ENCODE results near the gene PODXL2. TPM values are rescaled to one million over a fixed set of nuclear protein-coding genes. Genes with fewer than 3 reads are reported as not detected.

The PODXL2 gene
- total and polyA plus RNA-seq, 2 donors (not counting 1 experiment from before 2014, with no cell fraction given), result 3.1 to 4.0 TPM

DNA sequence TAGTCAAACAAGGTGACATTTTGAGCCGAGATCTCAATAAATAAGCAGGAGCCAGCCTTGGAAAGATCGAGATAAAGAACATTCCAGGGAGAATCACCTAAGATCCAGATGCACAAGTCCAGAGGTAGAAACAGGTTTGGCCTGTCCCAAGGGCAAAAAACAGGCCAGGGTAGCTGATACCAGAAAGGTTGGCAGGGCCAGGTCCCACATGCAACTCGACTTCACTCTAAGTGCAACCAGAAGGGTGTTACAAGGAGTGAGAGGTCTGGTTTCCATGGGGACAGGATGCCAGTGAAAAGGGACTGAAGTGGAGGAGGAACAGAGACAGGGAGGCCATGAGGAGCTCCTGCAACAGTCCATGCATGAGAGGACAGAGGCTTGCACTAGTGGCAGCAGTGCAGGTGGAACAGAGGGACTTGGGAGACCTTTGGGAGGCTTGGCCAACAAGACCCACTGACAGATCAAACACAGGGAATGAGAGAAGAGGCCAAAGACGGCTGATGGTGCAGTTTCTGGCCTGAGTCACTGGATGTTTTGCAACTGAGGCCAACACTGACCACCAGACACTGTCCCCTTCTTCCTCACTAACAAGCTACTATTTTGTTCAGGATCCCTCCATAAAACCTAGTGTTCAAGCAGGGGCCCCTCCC is 43.7 kb upstream of the PODXL2 start:
- no peak overlapping the region for H3K4me3 ChIP-seq (ENCODE audit: control extremely low read depth in 1 of 5, extremely low read depth in 1 of 5, insufficient read depth in 1 of 5, low read depth in 2 of 5, low read length in 4 of 5)
- ATAC-seq (ENCODE audit: low read depth) (no peak), DNase-seq (no peak)
- no peaks in the 10 kb centered on the region for H3K27me3 Mint-ChIP-seq
- 96% methylated on average over 4 of the region's 4 CpGs for WGBS (ENCODE audit: insufficient coverage)
- no peaks in the 10 kb centered on the region for H3K9me3 Mint-ChIP-seq (ENCODE audit: insufficient read depth)
- no peaks in the 10 kb centered on the region for H3K36me3 ChIP-seq (replicated peaks in 1 of 2; ENCODE audit: control extremely low read depth in 1 of 2, control insufficient read depth in 1 of 2, extremely low read depth in 1 of 2, insufficient read depth in 2 of 2, low read length in 1 of 2)
- intact Hi-C loops (cut with micrococcal nuclease), result no loop called here
- no peaks in the 10 kb centered on the region for H3K9me3 ChIP-seq (ENCODE audit: control extremely low read depth in 1 of 3, control insufficient read depth in 2 of 3, insufficient read depth in 1 of 3, low read length in 2 of 3)
- H3K9ac ChIP-seq (ENCODE audit: low read length), result no peak overlapping the region
- H3K4me1 ChIP-seq (ENCODE audit: control insufficient read depth in 2 of 2, insufficient read depth in 2 of 2, low read length in 2 of 2), result peaks cover 8 to 13% of the 10 kb centered on the region in 2 donors
- H3K79me2 ChIP-seq (ENCODE audit: control insufficient read depth, insufficient read depth, low read length), result peaks cover 25% of the 10 kb centered on the region
- H3K27ac ChIP-seq (ENCODE audit: low read length in 2 of 2), result no peak overlapping the region
- H3K4me2 ChIP-seq (replicated peaks; ENCODE audit: low read depth, low read length, poor library complexity, severe bottlenecking), result no peak overlapping the region
- ChIA-PET POLR2A (no interaction called here), CTCF (interaction anchor here (5.8 kb wide), 1 partner anchor 10 kb away, joined by 23 read pairs; no protein-coding TSS in a partner anchor)
- H3K27ac Mint-ChIP-seq, result no peak overlapping the region
- H3K4me3 Mint-ChIP-seq, result no peak overlapping the region
- peaks cover 18% of the 10 kb centered on the region for H3K4me1 Mint-ChIP-seq
- no peak for TF ChIP-seq EZH2 (IDR thresholded peaks at IDR 0.05; ENCODE audit: borderline replicate concordance, insufficient read depth, low read depth, low read length, poor library complexity, severe bottlenecking)
- TF ChIP-seq, protein P1, sequence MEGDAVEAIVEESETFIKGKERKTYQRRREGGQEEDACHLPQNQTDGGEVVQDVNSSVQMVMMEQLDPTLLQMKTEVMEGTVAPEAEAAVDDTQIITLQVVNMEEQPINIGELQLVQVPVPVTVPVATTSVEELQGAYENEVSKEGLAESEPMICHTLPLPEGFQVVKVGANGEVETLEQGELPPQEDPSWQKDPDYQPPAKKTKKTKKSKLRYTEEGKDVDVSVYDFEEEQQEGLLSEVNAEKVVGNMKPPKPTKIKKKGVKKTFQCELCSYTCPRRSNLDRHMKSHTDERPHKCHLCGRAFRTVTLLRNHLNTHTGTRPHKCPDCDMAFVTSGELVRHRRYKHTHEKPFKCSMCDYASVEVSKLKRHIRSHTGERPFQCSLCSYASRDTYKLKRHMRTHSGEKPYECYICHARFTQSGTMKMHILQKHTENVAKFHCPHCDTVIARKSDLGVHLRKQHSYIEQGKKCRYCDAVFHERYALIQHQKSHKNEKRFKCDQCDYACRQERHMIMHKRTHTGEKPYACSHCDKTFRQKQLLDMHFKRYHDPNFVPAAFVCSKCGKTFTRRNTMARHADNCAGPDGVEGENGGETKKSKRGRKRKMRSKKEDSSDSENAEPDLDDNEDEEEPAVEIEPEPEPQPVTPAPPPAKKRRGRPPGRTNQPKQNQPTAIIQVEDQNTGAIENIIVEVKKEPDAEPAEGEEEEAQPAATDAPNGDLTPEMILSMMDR (IDR thresholded peaks at IDR 0.05), result no peak
- H2AFZ ChIP-seq (ENCODE audit: insufficient read depth, low read depth, low read length, poor library complexity, severe bottlenecking), result no peak overlapping the region
- H3K27me3 ChIP-seq (replicated peaks in 1 of 4; ENCODE audit: control extremely low read depth in 1 of 4, control insufficient read depth in 3 of 4, insufficient read depth in 4 of 4, low read length in 3 of 4), result no peaks in the 10 kb centered on the region
- H4K20me1 ChIP-seq (ENCODE audit: control insufficient read depth, insufficient read depth, low read length, poor library complexity, severe bottlenecking), result peaks cover 13% of the 10 kb centered on the region

DNA sequence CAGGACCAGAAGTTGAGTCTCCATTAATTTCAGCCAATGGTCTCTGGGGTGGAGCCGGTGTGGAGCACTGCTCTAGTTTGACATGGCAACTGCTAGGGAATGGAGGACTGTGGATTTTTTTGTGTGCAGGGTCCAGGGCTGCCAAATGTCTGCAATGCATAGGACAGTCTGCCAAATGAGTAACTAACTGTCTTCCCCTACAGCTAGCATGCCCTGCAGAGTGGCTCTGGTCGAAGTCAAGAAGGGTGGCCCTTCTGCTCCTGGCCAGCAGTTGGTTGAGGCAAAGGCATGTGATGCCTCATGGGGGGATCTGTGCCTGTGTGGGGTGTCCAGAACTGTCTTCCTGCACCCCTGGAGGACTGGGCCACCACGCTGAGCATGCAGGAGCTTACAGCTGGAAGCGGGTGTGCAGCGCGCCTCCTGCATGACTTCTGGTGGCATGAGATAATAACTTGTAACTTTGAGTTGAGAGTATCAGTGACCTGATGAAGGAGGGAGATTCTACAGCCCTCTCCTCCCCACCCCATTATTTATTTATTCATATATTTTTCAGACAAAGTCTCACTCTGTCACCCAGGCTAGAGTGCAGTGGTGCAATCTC is 43.1 kb upstream of the PODXL2 start:
- Mint-ChIP-seq H3K9me3 (ENCODE audit: insufficient read depth) (no peaks in the 10 kb centered on the region), H3K4me3 (no peak overlapping the region), H3K4me1 (peaks cover 22% of the 10 kb centered on the region), H3K27me3 (no peaks in the 10 kb centered on the region), H3K27ac (no peak overlapping the region)
- DNase-seq (no peak), ATAC-seq (ENCODE audit: low read depth) (no peak)
- no peak overlapping the region for H3K4me2 ChIP-seq (replicated peaks; ENCODE audit: low read depth, low read length, poor library complexity, severe bottlenecking)
- no peaks in the 10 kb centered on the region for H3K9me3 ChIP-seq (ENCODE audit: control extremely low read depth in 1 of 3, control insufficient read depth in 2 of 3, insufficient read depth in 1 of 3, low read length in 2 of 3)
- H2AFZ ChIP-seq (ENCODE audit: insufficient read depth, low read depth, low read length, poor library complexity, severe bottlenecking), result no peak overlapping the region
- ChIA-PET POLR2A (no interaction called here), CTCF (interaction anchor here (5.8 kb wide), 1 partner anchor 11 kb away, joined by 23 read pairs; no protein-coding TSS in a partner anchor)
- intact Hi-C loops (cut with micrococcal nuclease), result no loop called here
- no peaks in the 10 kb centered on the region for H3K27me3 ChIP-seq (replicated peaks in 1 of 4; ENCODE audit: control extremely low read depth in 1 of 4, control insufficient read depth in 3 of 4, insufficient read depth in 4 of 4, low read length in 3 of 4)
- no peak for TF ChIP-seq EZH2 (IDR thresholded peaks at IDR 0.05; ENCODE audit: borderline replicate concordance, insufficient read depth, low read depth, low read length, poor library complexity, severe bottlenecking)
- TF ChIP-seq, protein P1 (IDR thresholded peaks at IDR 0.05), result no peak
- peaks cover 8 to 13% of the 10 kb centered on the region in 2 donors for H3K4me1 ChIP-seq (ENCODE audit: control insufficient read depth in 2 of 2, insufficient read depth in 2 of 2, low read length in 2 of 2)
- H3K79me2 ChIP-seq (ENCODE audit: control insufficient read depth, insufficient read depth, low read length), result peaks cover 24% of the 10 kb centered on the region
- 89% methylated on average over 2 of the region's 6 CpGs for WGBS (ENCODE audit: insufficient coverage)
- H3K4me3 ChIP-seq (ENCODE audit: control extremely low read depth in 1 of 5, extremely low read depth in 1 of 5, insufficient read depth in 1 of 5, low read depth in 2 of 5, low read length in 4 of 5), result no peak overlapping the region
- H3K36me3 ChIP-seq (replicated peaks in 1 of 2; ENCODE audit: control extremely low read depth in 1 of 2, control insufficient read depth in 1 of 2, extremely low read depth in 1 of 2, insufficient read depth in 2 of 2, low read length in 1 of 2), result no peaks in the 10 kb centered on the region
- no peak overlapping the region for H3K27ac ChIP-seq (ENCODE audit: low read length in 2 of 2)
- H4K20me1 ChIP-seq (ENCODE audit: control insufficient read depth, insufficient read depth, low read length, poor library complexity, severe bottlenecking), result peaks cover 13% of the 10 kb centered on the region
- H3K9ac ChIP-seq (ENCODE audit: low read length), result no peak overlapping the region

All from B cell (primary cell).